ENCODE data around the gene WDR20. TPM values are rescaled to one million over a fixed set of nuclear protein-coding genes. Genes with fewer than 3 reads are reported as not detected.

WDR20 gene
- total and polyA plus RNA-seq, 10 of the 15 experiments (the other 5 are each of a cell fraction or from before 2014, with no cell fraction given): 9.1 to 25.9 (median 18.4) TPM

DNA sequence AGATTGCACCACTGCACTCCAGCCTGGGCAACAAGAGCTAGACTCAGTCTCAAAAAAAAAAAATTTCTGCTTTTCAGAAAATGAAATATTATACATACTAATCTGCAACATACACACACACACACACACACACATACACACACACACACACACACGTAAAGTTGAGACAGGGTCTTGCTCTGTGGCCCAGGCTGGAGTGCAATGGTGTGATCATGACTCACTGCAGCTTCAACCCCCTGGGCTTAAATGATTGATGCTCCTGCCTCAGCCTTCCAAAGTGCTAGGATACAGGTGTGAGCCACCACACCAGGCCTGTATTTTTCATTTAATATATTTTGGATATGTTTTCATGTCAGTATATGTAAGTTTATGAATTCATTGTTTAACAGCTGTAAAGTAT lies 18.8 kb upstream of the WDR20 start:
- Histone ChIP-seq H2AFZ (ENCODE audit: control insufficient read depth, low read depth, low read length) (no peak overlapping the region), H3K4me3 (no peak overlapping the region), H3K9ac (ENCODE audit: control insufficient read depth, insufficient read depth, low read length) (no peak overlapping the region), H3K27me3 (replicated peaks in 1 of 2; ENCODE audit: control insufficient read depth in 2 of 2, insufficient read depth in 2 of 2, low read length in 1 of 2) (no peaks in the 10 kb centered on the region), H3K27ac (ENCODE audit: control insufficient read depth, insufficient read depth) (no peak overlapping the region), H3K79me2 (ENCODE audit: control insufficient read depth, insufficient read depth, low read length) (no peaks in the 10 kb centered on the region), H3K4me1 (ENCODE audit: control insufficient read depth, insufficient read depth, low read length) (no peaks in the 10 kb centered on the region), H4K20me1 (ENCODE audit: control insufficient read depth, insufficient read depth) (no peaks in the 10 kb centered on the region), H3K36me3 (ENCODE audit: control insufficient read depth in 2 of 2, insufficient read depth in 2 of 2, low read length in 1 of 2) (no peaks in the 10 kb centered on the region), H3K9me3 (replicated peaks; ENCODE audit: control insufficient read depth, insufficient read depth, low read length) (no peaks in the 10 kb centered on the region; the same call in 2 of the 3 replicates), H3K4me2 (ENCODE audit: control insufficient read depth, insufficient read depth) (no peak overlapping the region)
- no peak for TF ChIP-seq ATF2 (IDR thresholded peaks at IDR 0.05; ENCODE audit: low read length)
- no peak for TF ChIP-seq E4F1 (IDR thresholded peaks at IDR 0.05; ENCODE audit: borderline replicate concordance, partially characterized antibody)
- no peak for TF ChIP-seq BCLAF1 (IDR thresholded peaks at IDR 0.05)
- no peak for TF ChIP-seq NFYB (IDR thresholded peaks at IDR 0.05; ENCODE audit: insufficient read depth, low read depth, low read length)
- no peak for TF ChIP-seq ZNF217 (IDR thresholded peaks at IDR 0.05)
- TF ChIP-seq EZH2 (IDR thresholded peaks at IDR 0.05; ENCODE audit: borderline replicate concordance, control insufficient read depth, low read depth, low read length): no peak
- no peak for TF ChIP-seq EED (IDR thresholded peaks at IDR 0.05; ENCODE audit: low read depth)
- TF ChIP-seq ATF3 (IDR thresholded peaks at IDR 0.05; ENCODE audit: borderline replicate concordance, extremely low read depth, low read depth, low read length): no peak
- TF ChIP-seq TBL1XR1 (IDR thresholded peaks at IDR 0.05; ENCODE audit: low read depth, low read length): no peak
- no peak for TF ChIP-seq HCFC1 (IDR thresholded peaks at IDR 0.05; ENCODE audit: low read length)
- no peak for TF ChIP-seq SREBF1 (IDR thresholded peaks at IDR 0.05; ENCODE audit: low read length)
- no peak for TF ChIP-seq USF2 (IDR thresholded peaks at IDR 0.05; ENCODE audit: borderline replicate concordance, low read depth, low read length)
- TF ChIP-seq ESRRA (IDR thresholded peaks at IDR 0.05; ENCODE audit: low read length): no peak
- WGBS (ENCODE audit: insufficient coverage, insufficient replicate concordance, low lambda C conversion rate, missing lambda C conversion rate): 100% methylated on average over 1 of the region's 1 CpG
- in situ Hi-C loops (cut with MboI) (no loop called here), intact Hi-C loops (cut with micrococcal nuclease; ENCODE audit: unreplicated experiment) (no loop called here)
- no peak for DNase-seq (ENCODE audit: low read depth, low spot score)
- ChIA-PET CTCF (no interaction called here), SMC1A (ENCODE audit: uncharacterized antibody, unreplicated experiment) (interaction anchor here (1.3 kb wide), 1 partner anchor 15 kb away, joined by 4 read pairs; no protein-coding TSS in a partner anchor), RAD21 (ENCODE audit: unreplicated experiment) (no interaction called here), POLR2A (no interaction called here)
- BruUV-seq (replicated peaks): no TSS peak
- ATAC-seq: no peak
- no peak for FAIRE-seq

Data from GM12878 (cell line).